HK-2 (cell line): Measurements from ENCODE around the gene TNFRSF8.
A peak's percentile ranks its signal among the peaks of the same experiment; 100 is the strongest.

ENCODE experiments used
- DNase-seq: peaks from one replicate; pipeline ENCODE4 v3.0.0-alpha.2; 2018; ENCODE audit not compliant: unreplicated experiment

The TNFRSF8 gene

GRCh38 chr1:12140515-12141162 is 77.5 kb downstream of the TNFRSF8 start:
- DNase-seq = no peak

- DNase-seq = no peak
Observed at GRCh38 chr1:12141163-12141850, 78.2 kb downstream of the TNFRSF8 start.

- DNase-seq = no peak
Observed at GRCh38 chr1:12142141-12142823, 79.2 kb downstream of the TNFRSF8 start.

- DNase-seq = no peak
Observed at GRCh38 chr1:12142891-12143630, 80.0 kb downstream of the TNFRSF8 start.

- peak; percentile 88 for DNase-seq
Observed at GRCh38 chr1:12143631-12144155, 80.6 kb downstream of the TNFRSF8 start.

- no peak for DNase-seq
Observed at GRCh38 chr1:12144236-12144635, 81.1 kb downstream of the TNFRSF8 start.

- no peak for DNase-seq
Observed at GRCh38 chr1:12144969-12145368, 81.9 kb downstream of the TNFRSF8 start.

GRCh38 chr1:12145616-12146342 is 82.7 kb downstream of the TNFRSF8 start:
- DNase-seq = no peak

- DNase-seq = no peak
Observed at GRCh38 chr1:12146343-12147112, 83.4 kb downstream of the TNFRSF8 start.

GRCh38 chr1:12147201-12147701 is 84.1 kb downstream of the TNFRSF8 start:
- DNase-seq = no peak

- no peak for DNase-seq
Observed at GRCh38 chr1:12148160-12148957, 85.3 kb downstream of the TNFRSF8 start.

- no peak for DNase-seq
Observed at GRCh38 chr1:12148958-12149790, 86.1 kb downstream of the TNFRSF8 start.

GRCh38 chr1:12149791-12150175 is 86.7 kb downstream of the TNFRSF8 start:
- DNase-seq = no peak

GRCh38 chr1:12150456-12151200 is 87.5 kb downstream of the TNFRSF8 start:
- no peak for DNase-seq

GRCh38 chr1:12151465-12151864 is 88.4 kb downstream of the TNFRSF8 start:
- no peak for DNase-seq

- DNase-seq = no peak
Observed at GRCh38 chr1:12152113-12152891, 89.2 kb downstream of the TNFRSF8 start.

GRCh38 chr1:12153181-12153785 is 90.2 kb downstream of the TNFRSF8 start:
- no peak for DNase-seq
